ENCODE measurements around the gene CDH4. TPM values are rescaled to one million over a fixed set of nuclear protein-coding genes. Genes with fewer than 3 reads are reported as not detected.

Gene CDH4
- total and polyA plus RNA-seq, 2 of the 13 experiments (the other 11 are each of a cell fraction or from before 2014, with no cell fraction given): not detected

GRCh38 chr20:61965606-61966491 is 713.8 kb downstream of the CDH4 start (continued):
- TF ChIP-seq, protein P1, sequence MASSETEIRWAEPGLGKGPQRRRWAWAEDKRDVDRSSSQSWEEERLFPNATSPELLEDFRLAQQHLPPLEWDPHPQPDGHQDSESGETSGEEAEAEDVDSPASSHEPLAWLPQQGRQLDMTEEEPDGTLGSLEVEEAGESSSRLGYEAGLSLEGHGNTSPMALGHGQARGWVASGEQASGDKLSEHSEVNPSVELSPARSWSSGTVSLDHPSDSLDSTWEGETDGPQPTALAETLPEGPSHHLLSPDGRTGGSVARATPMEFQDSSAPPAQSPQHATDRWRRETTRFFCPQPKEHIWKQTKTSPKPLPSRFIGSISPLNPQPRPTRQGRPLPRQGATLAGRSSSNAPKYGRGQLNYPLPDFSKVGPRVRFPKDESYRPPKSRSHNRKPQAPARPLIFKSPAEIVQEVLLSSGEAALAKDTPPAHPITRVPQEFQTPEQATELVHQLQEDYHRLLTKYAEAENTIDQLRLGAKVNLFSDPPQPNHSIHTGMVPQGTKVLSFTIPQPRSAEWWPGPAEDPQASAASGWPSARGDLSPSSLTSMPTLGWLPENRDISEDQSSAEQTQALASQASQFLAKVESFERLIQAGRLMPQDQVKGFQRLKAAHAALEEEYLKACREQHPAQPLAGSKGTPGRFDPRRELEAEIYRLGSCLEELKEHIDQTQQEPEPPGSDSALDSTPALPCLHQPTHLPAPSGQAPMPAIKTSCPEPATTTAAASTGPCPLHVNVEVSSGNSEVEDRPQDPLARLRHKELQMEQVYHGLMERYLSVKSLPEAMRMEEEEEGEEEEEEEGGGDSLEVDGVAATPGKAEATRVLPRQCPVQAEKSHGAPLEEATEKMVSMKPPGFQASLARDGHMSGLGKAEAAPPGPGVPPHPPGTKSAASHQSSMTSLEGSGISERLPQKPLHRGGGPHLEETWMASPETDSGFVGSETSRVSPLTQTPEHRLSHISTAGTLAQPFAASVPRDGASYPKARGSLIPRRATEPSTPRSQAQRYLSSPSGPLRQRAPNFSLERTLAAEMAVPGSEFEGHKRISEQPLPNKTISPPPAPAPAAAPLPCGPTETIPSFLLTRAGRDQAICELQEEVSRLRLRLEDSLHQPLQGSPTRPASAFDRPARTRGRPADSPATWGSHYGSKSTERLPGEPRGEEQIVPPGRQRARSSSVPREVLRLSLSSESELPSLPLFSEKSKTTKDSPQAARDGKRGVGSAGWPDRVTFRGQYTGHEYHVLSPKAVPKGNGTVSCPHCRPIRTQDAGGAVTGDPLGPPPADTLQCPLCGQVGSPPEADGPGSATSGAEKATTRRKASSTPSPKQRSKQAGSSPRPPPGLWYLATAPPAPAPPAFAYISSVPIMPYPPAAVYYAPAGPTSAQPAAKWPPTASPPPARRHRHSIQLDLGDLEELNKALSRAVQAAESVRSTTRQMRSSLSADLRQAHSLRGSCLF (CRISPR knock-in tag; IDR thresholded peaks at IDR 0.05; ENCODE audit: borderline replicate concordance): no peak
- no peak for TF ChIP-seq ZBTB8A (CRISPR knock-in tag; IDR thresholded peaks at IDR 0.05; ENCODE audit: borderline replicate concordance, low read depth)
- TF ChIP-seq TCF7 (IDR thresholded peaks at IDR 0.05; ENCODE audit: low read depth): no peak
- peak; percentile 93 for TF ChIP-seq RARA (CRISPR knock-in tag; IDR thresholded peaks at IDR 0.05)
- TF ChIP-seq ZKSCAN8 (CRISPR knock-in tag; IDR thresholded peaks at IDR 0.05; ENCODE audit: borderline replicate concordance): no peak
- TF ChIP-seq SMARCC2 (IDR thresholded peaks at IDR 0.05): no peak
- no peak for TF ChIP-seq ZNF317 (CRISPR knock-in tag; IDR thresholded peaks at IDR 0.05)
- TF ChIP-seq CENPBD1 (CRISPR knock-in tag; IDR thresholded peaks at IDR 0.05; ENCODE audit: borderline replicate concordance, low read depth): no peak
- TF ChIP-seq ZMAT3 (CRISPR knock-in tag; conservative IDR thresholded peaks at IDR 0.05): no peak
- no peak for TF ChIP-seq RELA (CRISPR knock-in tag; IDR thresholded peaks at IDR 0.05)
- no peak for TF ChIP-seq ZNF446 (CRISPR knock-in tag; IDR thresholded peaks at IDR 0.05)
- no peak for TF ChIP-seq TCF7L2 (IDR thresholded peaks at IDR 0.05; ENCODE audit: low read depth, low read length)
- no peak for TF ChIP-seq ZBTB42 (CRISPR knock-in tag; IDR thresholded peaks at IDR 0.05)
- no peak for TF ChIP-seq ZFP91 (CRISPR knock-in tag; IDR thresholded peaks at IDR 0.05; ENCODE audit: borderline replicate concordance)
- TF ChIP-seq MTA1 (CRISPR knock-in tag; IDR thresholded peaks at IDR 0.05; ENCODE audit: borderline replicate concordance): no peak
- TF ChIP-seq ZFYVE20 (CRISPR knock-in tag; IDR thresholded peaks at IDR 0.05; ENCODE audit: borderline replicate concordance, low read depth): no peak
- TF ChIP-seq ZNF687 (CRISPR knock-in tag; IDR thresholded peaks at IDR 0.05): no peak; the same call in none of the 2 replicates
- no peak for TF ChIP-seq TBL1XR1 (IDR thresholded peaks at IDR 0.05; ENCODE audit: borderline replicate concordance, low read length, partially characterized antibody)

All from HepG2 (cell line).